ENCODE data around the gene FOXL3. TPM values are rescaled to one million over a fixed set of nuclear protein-coding genes. Genes with fewer than 3 reads are reported as not detected.

The FOXL3 gene
- total and polyA plus RNA-seq, 11 donors: not detected

DNA sequence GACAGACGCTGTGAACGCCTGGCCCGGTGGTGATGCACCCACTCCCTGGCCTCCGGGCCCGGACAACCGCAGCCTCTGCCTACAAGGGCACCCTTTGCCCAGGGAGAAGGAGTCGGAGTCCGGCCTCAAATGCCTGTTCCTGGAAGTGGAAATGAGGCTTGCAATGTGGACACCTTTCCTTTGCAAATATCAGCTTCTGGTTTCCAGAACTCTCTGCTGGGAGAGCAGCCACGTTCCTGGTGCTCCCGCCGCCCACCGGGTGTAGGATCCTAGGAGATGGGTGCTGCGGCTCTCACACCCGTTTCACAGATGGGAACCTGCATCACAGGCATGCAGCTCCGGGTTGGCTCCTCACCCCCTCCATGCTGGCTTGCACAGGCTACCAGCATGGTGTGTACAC lies 2.9 kb downstream of the FOXL3 start:
- no peak overlapping the region for H3K27ac ChIP-seq
- ATAC-seq (no peak), DNase-seq (peak in 1 of 5 donors; percentile 15)
- no peak overlapping the region for H3K4me3 ChIP-seq
- no peaks in the 10 kb centered on the region for H3K36me3 ChIP-seq
- TF ChIP-seq POLR2A (IDR thresholded peaks at IDR 0.05): no peak
- peaks cover 0 to 15% (median 0%) of the 10 kb centered on the region in 12 donors for H3K4me1 ChIP-seq
- no peaks in the 10 kb centered on the region for H3K9me3 ChIP-seq
- H3K27me3 ChIP-seq: peaks cover 26 to 82% (median 61%) of the 10 kb centered on the region in 9 donors
- intact Hi-C loops (cut with DNase I): no loop called here
- WGBS, 4 donors: 76 to 83% (median 80%) methylated on average over 15 of the region's 15 CpGs

DNA sequence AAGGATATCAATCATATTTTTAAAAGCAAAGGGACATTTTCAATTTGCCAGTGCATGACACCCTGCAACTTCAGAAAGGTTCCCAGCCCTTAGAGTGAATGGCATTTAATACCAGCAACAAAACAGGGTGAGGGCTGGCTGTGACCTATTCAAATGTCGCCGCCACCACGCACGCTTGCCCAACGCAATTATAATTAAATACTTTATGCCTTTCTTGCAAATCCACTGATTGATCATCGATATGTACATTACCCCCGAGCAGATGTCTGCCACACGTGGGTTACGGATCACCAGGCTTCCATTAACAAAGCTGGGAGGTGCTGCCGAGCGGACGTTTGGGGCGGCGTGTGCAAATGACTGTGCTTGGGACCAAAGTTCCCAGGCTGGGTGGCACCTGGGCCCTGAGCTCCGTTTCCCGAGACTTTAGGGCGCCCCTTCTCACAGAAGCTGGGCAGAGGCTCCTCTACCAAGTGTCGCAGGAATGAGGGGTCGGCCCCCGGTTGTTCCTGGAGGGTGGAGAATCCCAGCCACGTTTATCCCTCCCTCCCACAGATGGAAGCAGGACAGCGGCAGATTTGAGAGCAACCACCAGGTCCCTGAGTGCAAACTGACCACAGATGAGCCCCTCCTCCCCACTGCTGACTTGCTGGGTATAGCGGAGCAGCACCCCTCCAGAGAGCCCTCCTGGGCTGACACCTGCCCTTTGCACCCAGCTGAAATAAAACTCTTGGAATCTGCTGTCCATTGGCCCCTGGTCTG lies 3.9 kb downstream of the FOXL3 start:
- Histone ChIP-seq H3K9me3 (no peaks in the 10 kb centered on the region), H3K27ac (no peak overlapping the region), H3K27me3 (peaks cover 26 to 73% (median 55%) of the 10 kb centered on the region in 9 donors), H3K4me3 (no peak overlapping the region), H3K4me1 (peaks cover 0 to 15% (median 0%) of the 10 kb centered on the region in 12 donors), H3K36me3 (no peaks in the 10 kb centered on the region)
- ATAC-seq (no peak), DNase-seq (peak in 1 of 5 donors; percentile 9)
- WGBS, 4 donors: 69 to 82% (median 75%) methylated on average over 22 to 23 of the region's 23 CpGs
- TF ChIP-seq POLR2A (IDR thresholded peaks at IDR 0.05): no peak
- TF ChIP-seq, protein P1, sequence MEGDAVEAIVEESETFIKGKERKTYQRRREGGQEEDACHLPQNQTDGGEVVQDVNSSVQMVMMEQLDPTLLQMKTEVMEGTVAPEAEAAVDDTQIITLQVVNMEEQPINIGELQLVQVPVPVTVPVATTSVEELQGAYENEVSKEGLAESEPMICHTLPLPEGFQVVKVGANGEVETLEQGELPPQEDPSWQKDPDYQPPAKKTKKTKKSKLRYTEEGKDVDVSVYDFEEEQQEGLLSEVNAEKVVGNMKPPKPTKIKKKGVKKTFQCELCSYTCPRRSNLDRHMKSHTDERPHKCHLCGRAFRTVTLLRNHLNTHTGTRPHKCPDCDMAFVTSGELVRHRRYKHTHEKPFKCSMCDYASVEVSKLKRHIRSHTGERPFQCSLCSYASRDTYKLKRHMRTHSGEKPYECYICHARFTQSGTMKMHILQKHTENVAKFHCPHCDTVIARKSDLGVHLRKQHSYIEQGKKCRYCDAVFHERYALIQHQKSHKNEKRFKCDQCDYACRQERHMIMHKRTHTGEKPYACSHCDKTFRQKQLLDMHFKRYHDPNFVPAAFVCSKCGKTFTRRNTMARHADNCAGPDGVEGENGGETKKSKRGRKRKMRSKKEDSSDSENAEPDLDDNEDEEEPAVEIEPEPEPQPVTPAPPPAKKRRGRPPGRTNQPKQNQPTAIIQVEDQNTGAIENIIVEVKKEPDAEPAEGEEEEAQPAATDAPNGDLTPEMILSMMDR (IDR thresholded peaks at IDR 0.05): no peak
- intact Hi-C loops (cut with DNase I): no loop called here

DNA sequence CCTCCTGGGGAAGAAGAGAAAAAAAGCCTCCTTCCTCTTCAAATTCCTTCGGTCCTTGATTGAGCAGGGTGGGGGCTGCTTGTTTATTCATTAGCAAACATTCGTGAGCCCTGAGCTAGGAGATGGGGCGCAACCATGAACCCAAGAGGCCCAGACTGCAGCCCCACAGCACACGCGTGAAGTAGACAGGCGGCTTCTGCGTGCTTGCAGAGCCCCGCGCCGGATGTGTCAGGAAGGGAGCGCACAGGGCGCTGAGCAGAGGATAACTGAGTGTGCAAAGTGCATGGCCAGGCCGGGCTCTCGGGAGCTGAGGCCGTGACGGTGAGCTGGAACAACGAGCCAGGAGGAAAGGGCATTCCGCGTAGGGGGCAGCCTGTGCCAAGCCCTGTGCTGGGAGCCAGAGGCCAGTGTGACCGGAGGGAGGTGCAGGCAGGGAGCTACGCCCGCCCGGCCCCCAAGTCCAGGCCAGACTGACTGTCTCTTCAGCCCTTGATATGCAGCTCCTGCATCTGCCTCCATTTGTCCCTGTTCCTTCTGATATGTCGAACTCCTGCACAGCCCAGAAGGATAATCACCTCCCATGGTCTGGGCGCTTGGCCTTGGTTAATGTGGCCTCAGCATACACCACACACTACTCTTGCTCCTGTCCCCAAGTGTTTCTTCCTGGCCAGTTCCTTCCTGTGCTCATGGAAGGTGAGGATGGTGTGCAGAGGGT lies 4.6 kb downstream of the FOXL3 start:
- Histone ChIP-seq H3K36me3 (no peaks in the 10 kb centered on the region), H3K9me3 (no peaks in the 10 kb centered on the region), H3K4me3 (no peak overlapping the region), H3K4me1 (peaks cover 0 to 14% (median 0%) of the 10 kb centered on the region in 12 donors), H3K27ac (no peak overlapping the region), H3K27me3 (peaks cover 21 to 65% (median 48%) of the 10 kb centered on the region in 9 donors)
- ATAC-seq (no peak), DNase-seq (peak in 1 of 5 donors; percentile 24)
- intact Hi-C loops (cut with DNase I): no loop called here
- TF ChIP-seq POLR2A (IDR thresholded peaks at IDR 0.05): no peak
- TF ChIP-seq, protein P1 (IDR thresholded peaks at IDR 0.05): no peak
- 73 to 83% (median 83%) methylated on average over 23 to 25 of the region's 25 CpGs for WGBS, 4 donors

DNA sequence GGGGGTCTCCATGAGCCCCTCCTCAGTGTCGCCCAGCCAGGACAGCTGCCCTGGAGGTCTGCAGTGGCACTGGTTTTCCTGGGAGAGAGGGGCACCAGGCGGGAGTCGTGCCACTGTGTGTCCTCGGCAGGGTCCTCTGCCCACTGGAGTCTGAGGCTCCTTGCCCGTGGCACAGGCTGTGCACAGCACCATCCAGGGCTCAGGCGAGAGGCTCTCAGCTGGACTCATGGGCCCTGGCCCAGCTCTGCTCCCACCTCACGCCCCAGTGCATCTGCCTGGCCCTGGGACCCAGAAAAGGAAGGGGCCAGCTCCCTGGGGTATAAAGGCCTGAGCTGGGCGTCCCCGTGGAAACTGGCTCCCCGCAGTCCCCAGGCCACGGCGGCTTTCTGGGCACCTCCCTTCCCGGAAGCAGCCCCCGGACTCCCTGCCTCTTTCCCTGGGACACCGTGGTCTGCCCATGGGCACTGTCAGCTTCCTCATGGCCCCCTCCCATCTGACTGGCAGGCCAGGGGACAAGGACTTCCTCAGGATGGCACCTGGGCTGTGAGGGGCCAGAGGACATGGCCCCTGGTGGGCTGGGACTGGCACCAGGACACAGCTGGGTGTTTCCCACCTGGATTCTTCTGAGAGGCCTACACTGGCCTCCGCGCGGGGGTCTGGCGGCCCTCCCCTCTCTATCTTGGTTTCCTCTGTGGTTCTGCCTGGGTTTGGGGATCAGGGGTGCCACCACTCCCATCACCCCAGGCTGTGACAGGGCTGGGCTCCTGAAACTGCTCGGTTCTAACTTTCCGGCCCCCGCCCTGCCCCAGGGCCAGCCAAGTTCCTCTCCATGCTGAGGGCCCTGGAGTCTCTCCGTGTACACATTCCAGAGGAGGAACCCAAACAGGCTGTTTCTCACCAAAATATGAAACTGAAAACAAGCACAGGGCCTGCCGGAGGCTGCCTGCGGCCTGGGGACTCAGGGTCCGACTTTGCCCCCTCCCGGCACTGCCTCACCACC lies 5.5 kb downstream of the FOXL3 start:
- TF ChIP-seq, protein P1 (IDR thresholded peaks at IDR 0.05): no peak
- TF ChIP-seq POLR2A (IDR thresholded peaks at IDR 0.05): no peak
- WGBS, 4 donors: 80 to 85% (median 82%) methylated on average over 18 to 27 of the region's 27 CpGs
- ATAC-seq: no peak
- Histone ChIP-seq H3K4me1 (peaks cover 0 to 5% (median 0%) of the 10 kb centered on the region in 12 donors), H3K27me3 (peaks cover 12 to 57% (median 40%) of the 10 kb centered on the region in 9 donors), H3K9me3 (no peaks in the 10 kb centered on the region), H3K27ac (no peak overlapping the region), H3K36me3 (no peaks in the 10 kb centered on the region), H3K4me3 (no peak overlapping the region)
- intact Hi-C loops (cut with DNase I): no loop called here
- DNase-seq: peak in 1 of 5 donors; percentile 14
